ENCODE measurements around the gene AMH. TPM values are rescaled to one million over a fixed set of nuclear protein-coding genes. Genes with fewer than 3 reads are reported as not detected.

The AMH gene
- polyA plus RNA-seq, 1 of the 3 experiments (the other 2 are of a cell fraction), result 18.1 TPM

DNA sequence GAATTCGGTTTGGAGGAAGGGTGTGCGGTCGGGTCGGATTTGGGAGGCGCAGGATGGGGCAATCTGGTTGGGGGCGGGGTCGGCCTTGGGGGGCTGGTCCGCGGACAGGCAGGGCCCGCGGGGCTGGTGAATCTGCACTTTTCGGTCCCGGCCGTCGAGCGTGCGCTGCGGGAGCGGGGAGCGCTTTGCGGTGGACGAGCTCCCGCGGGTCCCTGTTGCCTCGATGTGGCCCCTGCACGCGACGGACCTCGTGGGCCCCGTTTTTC lies 21.0 kb downstream of the AMH start:
- Histone ChIP-seq H3K4me1 (ENCODE audit: control insufficient read depth in 1 of 2, insufficient read depth in 2 of 2, low read depth in 1 of 2, low read length in 1 of 2) (peaks cover 8 to 32% of the 10 kb centered on the region in 2 experiments; a peak in 3 of 4 replicates), H3K4me2 (peak overlapping the region; percentile 90), H3F3A (replicated peaks; ENCODE audit: insufficient read depth) (peaks cover 23% of the 10 kb centered on the region), H4K20me1 (ENCODE audit: insufficient read depth) (peaks cover 54% of the 10 kb centered on the region), H3K9me2 (no peaks in the 10 kb centered on the region), H3K4me3 (ENCODE audit: low read depth in 2 of 2, low read length in 1 of 2) (peak overlapping the region; percentile 91 to 100), H3K27me3 (ENCODE audit: insufficient read depth) (no peaks in the 10 kb centered on the region), H3K27ac (ENCODE audit: low read depth in 2 of 2, low read length in 1 of 2) (peak overlapping the region; percentile 87), H3K9ac (peak overlapping the region; percentile 99), H2AFZ (ENCODE audit: low read depth) (no peak overlapping the region), H3K36me3 (replicated peaks in 1 of 2; ENCODE audit: control insufficient read depth in 1 of 2, insufficient read depth in 2 of 2, low read length in 1 of 2) (peaks cover 17 to 26% of the 10 kb centered on the region in 2 experiments), H3K79me2 (ENCODE audit: insufficient read depth) (peaks cover 58% of the 10 kb centered on the region), H3K9me3 (no peaks in the 10 kb centered on the region)
- ChIA-PET POLR2A (interaction anchor here (0.7 to 3.5 kb wide), 18 partner anchors 9 to 197 kb away, joined by 3 to 28 read pairs (median 4); partner anchors contain the start of genes AP3D1 and PLEKHJ1), CTCF (interaction anchor here (1.0 to 11.9 kb wide), 6 partner anchors 25 to 123 kb away, joined by 3 to 284 read pairs (median 49); partner anchors contain the start of genes LINGO3, PLEKHJ1 and SF3A2)
- DNase-seq, result no peak
- TF ChIP-seq TCF12 (IDR thresholded peaks at IDR 0.05) (no peak), FOXJ3 (CRISPR knock-in tag; IDR thresholded peaks at IDR 0.05) (no peak), FOXM1 (IDR thresholded peaks at IDR 0.05; ENCODE audit: low read depth) (0 out of 2 replicates have a peak, but pooled peaks have one; percentile 4), RAD21 (IDR thresholded peaks at IDR 0.05; ENCODE audit: low read length) (no peak), RXRA (IDR thresholded peaks at IDR 0.05; ENCODE audit: borderline replicate concordance, low read depth) (no peak), CHD2 (IDR thresholded peaks at IDR 0.05; ENCODE audit: low read length, partially characterized antibody) (no peak)
- no CpG with 5 or more reads among the region's 30 CpGs for WGBS (ENCODE audit: low lambda C conversion rate)

DNA sequence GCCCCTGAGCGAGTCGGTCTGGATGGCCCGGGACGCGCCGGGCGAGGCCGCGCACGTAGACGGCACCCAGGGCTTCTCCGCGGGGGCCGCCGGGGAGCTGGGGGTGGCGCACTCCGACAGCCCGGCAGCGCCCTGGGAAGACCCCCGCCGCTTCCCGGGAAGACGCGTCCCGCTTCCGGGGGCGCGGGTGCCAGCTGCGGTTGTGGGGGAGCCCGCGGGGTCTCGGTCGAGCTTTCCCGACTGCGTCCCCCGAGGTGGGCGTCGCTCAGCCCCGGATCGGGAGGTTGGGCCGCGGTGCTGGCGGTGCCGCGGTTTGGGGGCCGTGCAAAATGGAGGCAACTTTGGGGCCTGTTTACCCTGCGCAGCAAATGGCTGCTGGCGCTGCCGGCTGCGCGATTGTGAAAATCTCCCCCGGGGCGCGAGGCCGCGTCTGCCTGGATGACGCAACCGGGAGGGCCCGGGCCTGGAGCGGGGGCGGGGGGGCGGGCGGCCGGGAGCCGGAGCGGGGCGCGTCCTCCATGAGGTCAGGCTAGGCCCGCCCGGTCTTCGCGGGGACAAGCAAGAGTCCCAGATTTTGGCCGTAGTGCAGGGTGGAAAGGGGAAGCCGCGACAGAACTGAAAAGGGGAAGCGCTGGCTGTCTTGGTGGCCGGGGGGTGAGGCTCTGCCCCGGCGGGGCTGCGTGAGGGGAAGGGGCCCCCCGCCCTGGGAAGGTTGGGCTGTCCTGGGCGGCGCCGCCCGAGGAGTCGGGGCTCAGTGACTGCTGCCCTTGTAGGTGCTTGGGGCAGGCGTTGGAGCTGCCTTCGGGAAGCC lies 21.5 kb downstream of the AMH start:
- no peaks in the 10 kb centered on the region for H3K9me3 ChIP-seq
- peaks cover 8 to 34% of the 10 kb centered on the region in 2 experiments; a peak in 3 of 4 replicates for H3K4me1 ChIP-seq (ENCODE audit: control insufficient read depth in 1 of 2, insufficient read depth in 2 of 2, low read depth in 1 of 2, low read length in 1 of 2)
- H3K27ac ChIP-seq (ENCODE audit: low read depth in 2 of 2, low read length in 1 of 2), result peak overlapping the region; percentile 87
- CTCF ChIA-PET, result interaction anchor here (1.0 to 11.9 kb wide), 6 partner anchors 24 to 123 kb away, joined by 3 to 284 read pairs (median 49); partner anchors contain the start of genes LINGO3, PLEKHJ1 and SF3A2
- H4K20me1 ChIP-seq (ENCODE audit: insufficient read depth), result peaks cover 59% of the 10 kb centered on the region
- H3F3A ChIP-seq (replicated peaks; ENCODE audit: insufficient read depth), result peaks cover 23% of the 10 kb centered on the region
- no peak overlapping the region for H2AFZ ChIP-seq (ENCODE audit: low read depth)
- POLR2A ChIA-PET, result interaction anchor here (0.6 to 3.5 kb wide), 19 partner anchors 9 to 473 kb away, joined by 3 to 28 read pairs (median 4); partner anchors contain the start of genes AP3D1 and PLEKHJ1
- peak overlapping the region; percentile 90 for H3K4me2 ChIP-seq
- no peaks in the 10 kb centered on the region for H3K27me3 ChIP-seq (ENCODE audit: insufficient read depth)
- DNase-seq, result peak; percentile 83
- TF ChIP-seq YY1 (IDR thresholded peaks at IDR 0.05; ENCODE audit: low read depth) (peak; percentile 72), SIN3A (IDR thresholded peaks at IDR 0.05; ENCODE audit: borderline replicate concordance, low read depth, low read length) (no peak), MEF2A (IDR thresholded peaks at IDR 0.05; ENCODE audit: borderline replicate concordance, low read depth) (no peak), GABPA (IDR thresholded peaks at IDR 0.05; ENCODE audit: low read depth) (no peak), ELF1 (IDR thresholded peaks at IDR 0.05) (no peak), POLR2AphosphoS5 (IDR thresholded peaks at IDR 0.05; ENCODE audit: low read depth, low read length) (0 out of 2 replicates have a peak, but pooled peaks have one; percentile 35), NRF1 (IDR thresholded peaks at IDR 0.05; ENCODE audit: low read depth, low read length) (0 out of 2 replicates have a peak, but pooled peaks have one; percentile 23), TAF1 (IDR thresholded peaks at IDR 0.05; ENCODE audit: borderline replicate concordance, low read depth, low read length) (peak; percentile 51; the same call in 1 of the 2 replicates), EZH2phosphoT487 (IDR thresholded peaks at IDR 0.05; ENCODE audit: borderline replicate concordance, low read depth) (no peak), MXI1 (IDR thresholded peaks at IDR 0.05; ENCODE audit: low read depth, low read length) (peak; percentile 44; the same call in 1 of the 2 replicates), FOXM1 (IDR thresholded peaks at IDR 0.05; ENCODE audit: low read depth) (no peak), TCF12 (IDR thresholded peaks at IDR 0.05) (no peak; the same call in 1 of the 2 replicates)
- TF ChIP-seq, protein P1, sequence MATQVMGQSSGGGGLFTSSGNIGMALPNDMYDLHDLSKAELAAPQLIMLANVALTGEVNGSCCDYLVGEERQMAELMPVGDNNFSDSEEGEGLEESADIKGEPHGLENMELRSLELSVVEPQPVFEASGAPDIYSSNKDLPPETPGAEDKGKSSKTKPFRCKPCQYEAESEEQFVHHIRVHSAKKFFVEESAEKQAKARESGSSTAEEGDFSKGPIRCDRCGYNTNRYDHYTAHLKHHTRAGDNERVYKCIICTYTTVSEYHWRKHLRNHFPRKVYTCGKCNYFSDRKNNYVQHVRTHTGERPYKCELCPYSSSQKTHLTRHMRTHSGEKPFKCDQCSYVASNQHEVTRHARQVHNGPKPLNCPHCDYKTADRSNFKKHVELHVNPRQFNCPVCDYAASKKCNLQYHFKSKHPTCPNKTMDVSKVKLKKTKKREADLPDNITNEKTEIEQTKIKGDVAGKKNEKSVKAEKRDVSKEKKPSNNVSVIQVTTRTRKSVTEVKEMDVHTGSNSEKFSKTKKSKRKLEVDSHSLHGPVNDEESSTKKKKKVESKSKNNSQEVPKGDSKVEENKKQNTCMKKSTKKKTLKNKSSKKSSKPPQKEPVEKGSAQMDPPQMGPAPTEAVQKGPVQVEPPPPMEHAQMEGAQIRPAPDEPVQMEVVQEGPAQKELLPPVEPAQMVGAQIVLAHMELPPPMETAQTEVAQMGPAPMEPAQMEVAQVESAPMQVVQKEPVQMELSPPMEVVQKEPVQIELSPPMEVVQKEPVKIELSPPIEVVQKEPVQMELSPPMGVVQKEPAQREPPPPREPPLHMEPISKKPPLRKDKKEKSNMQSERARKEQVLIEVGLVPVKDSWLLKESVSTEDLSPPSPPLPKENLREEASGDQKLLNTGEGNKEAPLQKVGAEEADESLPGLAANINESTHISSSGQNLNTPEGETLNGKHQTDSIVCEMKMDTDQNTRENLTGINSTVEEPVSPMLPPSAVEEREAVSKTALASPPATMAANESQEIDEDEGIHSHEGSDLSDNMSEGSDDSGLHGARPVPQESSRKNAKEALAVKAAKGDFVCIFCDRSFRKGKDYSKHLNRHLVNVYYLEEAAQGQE (IDR thresholded peaks at IDR 0.05; ENCODE audit: low read depth, low read length), result no peak
- TF ChIP-seq, protein P2, sequence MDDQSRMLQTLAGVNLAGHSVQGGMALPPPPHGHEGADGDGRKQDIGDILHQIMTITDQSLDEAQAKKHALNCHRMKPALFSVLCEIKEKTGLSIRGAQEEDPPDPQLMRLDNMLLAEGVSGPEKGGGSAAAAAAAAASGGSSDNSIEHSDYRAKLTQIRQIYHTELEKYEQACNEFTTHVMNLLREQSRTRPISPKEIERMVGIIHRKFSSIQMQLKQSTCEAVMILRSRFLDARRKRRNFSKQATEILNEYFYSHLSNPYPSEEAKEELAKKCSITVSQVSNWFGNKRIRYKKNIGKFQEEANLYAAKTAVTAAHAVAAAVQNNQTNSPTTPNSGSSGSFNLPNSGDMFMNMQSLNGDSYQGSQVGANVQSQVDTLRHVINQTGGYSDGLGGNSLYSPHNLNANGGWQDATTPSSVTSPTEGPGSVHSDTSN (IDR thresholded peaks at IDR 0.05), result 0 out of 2 replicates have a peak, but pooled peaks have one; percentile 6
- H3K36me3 ChIP-seq (replicated peaks in 1 of 2; ENCODE audit: control insufficient read depth in 1 of 2, insufficient read depth in 2 of 2, low read length in 1 of 2), result peaks cover 17 to 26% of the 10 kb centered on the region in 2 experiments
- H3K9ac ChIP-seq, result peak overlapping the region; percentile 99
- H3K79me2 ChIP-seq (ENCODE audit: insufficient read depth), result peaks cover 60% of the 10 kb centered on the region
- H3K9me2 ChIP-seq, result no peaks in the 10 kb centered on the region
- peak overlapping the region; percentile 91 to 100 for H3K4me3 ChIP-seq (ENCODE audit: low read depth in 2 of 2, low read length in 1 of 2)
- WGBS (ENCODE audit: low lambda C conversion rate), result 0% methylated on average over 4 of the region's 88 CpGs
